ENCODE measurements around the gene UGP2.
"Not testable (repeated sequence)": the region's sequence is repeated elsewhere in the genome, so short reads cannot be mapped to it uniquely, and the experiment has no call there.

The UGP2 gene

GRCh38 chr2:63811063-63811462 lies 30.6 kb upstream of the UGP2 start:
- no peak for DNase-seq (ENCODE audit: insufficient read length, low spot score)
- no peak for TF ChIP-seq CTCF (IDR thresholded peaks at IDR 0.05; ENCODE audit: insufficient read depth, missing control alignments)

GRCh38 chr2:63811870-63812269 lies 29.8 kb upstream of the UGP2 start:
- not testable (repeated sequence) for FAIRE-seq; DNase-seq (ENCODE audit: insufficient read length, low spot score)

More at GRCh38 chr2:63811063-63811462, 30.6 kb upstream of the UGP2 start:
- no peak for FAIRE-seq

GRCh38 chr2:63814114-63814513 lies 27.6 kb upstream of the UGP2 start:
- TF ChIP-seq CTCF (IDR thresholded peaks at IDR 0.05; ENCODE audit: insufficient read depth, missing control alignments): no peak
- FAIRE-seq (no peak), DNase-seq (ENCODE audit: insufficient read length, low spot score) (no peak)

- no peak for FAIRE-seq
- TF ChIP-seq CTCF (IDR thresholded peaks at IDR 0.05; ENCODE audit: insufficient read depth, missing control alignments): no peak
- DNase-seq (ENCODE audit: insufficient read length, low spot score): no peak
Observed at GRCh38 chr2:63817382-63817781, 24.3 kb upstream of the UGP2 start.

- FAIRE-seq: no peak
- no peak for TF ChIP-seq CTCF (IDR thresholded peaks at IDR 0.05; ENCODE audit: insufficient read depth, missing control alignments)
- DNase-seq (ENCODE audit: insufficient read length, low spot score): no peak
Observed at GRCh38 chr2:63818271-63818670, 23.4 kb upstream of the UGP2 start.

GRCh38 chr2:63819256-63819655 lies 22.4 kb upstream of the UGP2 start:
- FAIRE-seq (no peak), DNase-seq (ENCODE audit: insufficient read length, low spot score) (no peak)
- no peak for TF ChIP-seq CTCF (IDR thresholded peaks at IDR 0.05; ENCODE audit: insufficient read depth, missing control alignments)

GRCh38 chr2:63819765-63820717 lies 21.7 kb upstream of the UGP2 start:
- no peak for TF ChIP-seq CTCF (IDR thresholded peaks at IDR 0.05; ENCODE audit: insufficient read depth, missing control alignments)
- DNase-seq (ENCODE audit: insufficient read length, low spot score) (no peak), FAIRE-seq (no peak)
